Measurements from ENCODE around the gene ABCA7. TPM values are rescaled to one million over a fixed set of nuclear protein-coding genes. Genes with fewer than 3 reads are reported as not detected.

ABCA7 gene
- total RNA-seq, 1 donor: 33.3 TPM

GRCh38 chr19:1091544-1092175, 51.8 kb downstream of the ABCA7 start:
- Histone ChIP-seq H3K9me3 (ENCODE audit: low read depth, low read length) (no peaks in the 10 kb centered on the region), H3K27ac (ENCODE audit: low read depth, low read length) (no peak overlapping the region), H3K27me3 (ENCODE audit: insufficient read depth, low read length) (no peaks in the 10 kb centered on the region), H2AFZ (ENCODE audit: low read length) (no peak overlapping the region), H3K36me3 (ENCODE audit: insufficient read depth, low read length) (peaks cover 21% of the 10 kb centered on the region), H3K4me2 (ENCODE audit: insufficient read depth, low read length) (no peak overlapping the region), H3K4me3 (ENCODE audit: insufficient read depth, low read length) (no peak overlapping the region), H3K79me2 (ENCODE audit: insufficient read depth, low read length) (peaks cover 32% of the 10 kb centered on the region), H4K20me1 (ENCODE audit: insufficient read depth, low read length) (peaks cover 24% of the 10 kb centered on the region), H3K4me1 (ENCODE audit: insufficient read depth, low read length) (peaks cover 10% of the 10 kb centered on the region)
- no peak for DNase-seq (ENCODE audit: insufficient read length, low spot score, missing footprints)
- no peak for TF ChIP-seq CTCF (IDR thresholded peaks at IDR 0.05; ENCODE audit: extremely low read depth, low read depth, low read length)

DNA sequence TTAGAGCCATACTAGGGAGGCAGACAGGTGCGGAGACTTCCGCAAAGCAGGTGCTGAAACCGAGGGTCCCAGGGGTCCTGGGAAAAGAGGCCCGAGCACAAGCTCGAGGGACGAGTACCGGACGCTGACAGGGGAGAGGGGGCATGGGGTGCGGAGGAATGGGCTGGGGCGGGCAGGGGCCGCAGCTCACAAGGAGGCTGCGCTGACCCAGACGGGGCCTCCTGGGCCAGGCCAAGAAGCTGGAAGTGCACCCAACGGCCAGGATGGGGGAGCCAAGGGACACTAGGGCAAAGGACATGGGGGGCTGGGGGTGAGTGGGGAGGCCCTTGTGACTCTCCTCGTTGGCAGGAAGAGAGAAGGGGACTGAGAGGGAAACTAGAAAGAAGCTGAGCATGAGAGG, 53.4 kb downstream of the ABCA7 start:
- Histone ChIP-seq H3K9me3 (ENCODE audit: low read depth, low read length) (no peaks in the 10 kb centered on the region), H2AFZ (ENCODE audit: low read length) (no peak overlapping the region), H3K27ac (ENCODE audit: low read depth, low read length) (no peak overlapping the region), H3K79me2 (ENCODE audit: insufficient read depth, low read length) (peaks cover 32% of the 10 kb centered on the region), H3K4me2 (ENCODE audit: insufficient read depth, low read length) (no peak overlapping the region), H3K36me3 (ENCODE audit: insufficient read depth, low read length) (peaks cover 21% of the 10 kb centered on the region), H3K4me1 (ENCODE audit: insufficient read depth, low read length) (peaks cover 10% of the 10 kb centered on the region), H3K27me3 (ENCODE audit: insufficient read depth, low read length) (no peaks in the 10 kb centered on the region), H4K20me1 (ENCODE audit: insufficient read depth, low read length) (peaks cover 20% of the 10 kb centered on the region), H3K4me3 (ENCODE audit: insufficient read depth, low read length) (no peak overlapping the region)
- no peak for DNase-seq (ENCODE audit: insufficient read length, low spot score, missing footprints)
- no peak for TF ChIP-seq CTCF (IDR thresholded peaks at IDR 0.05; ENCODE audit: extremely low read depth, low read depth, low read length)

GRCh38 chr19:1093811-1094553, 54.1 kb downstream of the ABCA7 start:
- H4K20me1 ChIP-seq (ENCODE audit: insufficient read depth, low read length): peaks cover 17% of the 10 kb centered on the region
- H3K36me3 ChIP-seq (ENCODE audit: insufficient read depth, low read length): peaks cover 21% of the 10 kb centered on the region
- H3K4me1 ChIP-seq (ENCODE audit: insufficient read depth, low read length): peaks cover 16% of the 10 kb centered on the region
- H3K79me2 ChIP-seq (ENCODE audit: insufficient read depth, low read length): peaks cover 32% of the 10 kb centered on the region
- TF ChIP-seq CTCF (IDR thresholded peaks at IDR 0.05; ENCODE audit: extremely low read depth, low read depth, low read length): no peak
- DNase-seq (ENCODE audit: insufficient read length, low spot score, missing footprints): no peak
- H3K9me3 ChIP-seq (ENCODE audit: low read depth, low read length): no peaks in the 10 kb centered on the region
- H3K27me3 ChIP-seq (ENCODE audit: insufficient read depth, low read length): no peaks in the 10 kb centered on the region
- peak overlapping the region; percentile 44 for H3K27ac ChIP-seq (ENCODE audit: low read depth, low read length)
- peak overlapping the region; percentile 72 for H3K4me2 ChIP-seq (ENCODE audit: insufficient read depth, low read length)
- H2AFZ ChIP-seq (ENCODE audit: low read length): no peak overlapping the region
- H3K4me3 ChIP-seq (ENCODE audit: insufficient read depth, low read length): peak overlapping the region; percentile 83

DNA sequence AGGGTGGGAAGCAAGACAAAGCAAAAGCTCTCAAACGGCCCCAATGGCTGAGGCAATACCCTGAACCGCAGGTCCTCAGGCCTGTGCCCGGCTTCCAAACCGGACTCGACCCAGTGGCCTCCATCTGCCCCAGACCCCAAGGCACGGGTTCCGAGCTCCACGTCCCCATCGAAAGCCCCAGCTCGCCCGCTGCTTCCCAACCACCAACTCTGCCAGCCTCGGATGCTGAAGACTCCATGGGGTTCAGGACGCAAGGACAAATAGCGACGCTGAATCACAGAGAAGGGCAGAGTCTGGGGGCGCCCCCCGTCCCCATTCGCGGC, 54.7 kb downstream of the ABCA7 start:
- peaks cover 14% of the 10 kb centered on the region for H3K36me3 ChIP-seq (ENCODE audit: insufficient read depth, low read length)
- H2AFZ ChIP-seq (ENCODE audit: low read length): no peak overlapping the region
- H3K4me1 ChIP-seq (ENCODE audit: insufficient read depth, low read length): peaks cover 21% of the 10 kb centered on the region
- H3K27ac ChIP-seq (ENCODE audit: low read depth, low read length): peak overlapping the region; percentile 44
- TF ChIP-seq CTCF (IDR thresholded peaks at IDR 0.05; ENCODE audit: extremely low read depth, low read depth, low read length): no peak
- peak overlapping the region; percentile 83 for H3K4me3 ChIP-seq (ENCODE audit: insufficient read depth, low read length)
- H3K9me3 ChIP-seq (ENCODE audit: low read depth, low read length): no peaks in the 10 kb centered on the region
- DNase-seq (ENCODE audit: insufficient read length, low spot score, missing footprints): no peak
- H3K4me2 ChIP-seq (ENCODE audit: insufficient read depth, low read length): peak overlapping the region; percentile 72
- H3K79me2 ChIP-seq (ENCODE audit: insufficient read depth, low read length): peaks cover 32% of the 10 kb centered on the region
- H3K27me3 ChIP-seq (ENCODE audit: insufficient read depth, low read length): no peaks in the 10 kb centered on the region
- peaks cover 17% of the 10 kb centered on the region for H4K20me1 ChIP-seq (ENCODE audit: insufficient read depth, low read length)
